GM18505 (cell line): Measurements from ENCODE around the gene GFPT2.

ENCODE experiments used
- ATAC-seq: cut with Tn5 transposase; IDR thresholded peaks from one replicate; pipeline ENCODE4 v1.9.1; 2021; ENCODE audit not compliant: unreplicated experiment
- POLR2A ChIP-seq: IDR thresholded peaks from 4 replicates; pipeline ENCODE4 v1.6.1; 2011; ENCODE audit warnings: borderline replicate concordance; ENCODE audit not compliant: insufficient read depth, insufficient read length; ENCODE audit errors: extremely low read depth

GFPT2 gene

GRCh38 chr5:180373454-180373853 is 20.3 kb upstream of the GFPT2 start:
- TF ChIP-seq POLR2A: no peak
- no peak for ATAC-seq

DNA sequence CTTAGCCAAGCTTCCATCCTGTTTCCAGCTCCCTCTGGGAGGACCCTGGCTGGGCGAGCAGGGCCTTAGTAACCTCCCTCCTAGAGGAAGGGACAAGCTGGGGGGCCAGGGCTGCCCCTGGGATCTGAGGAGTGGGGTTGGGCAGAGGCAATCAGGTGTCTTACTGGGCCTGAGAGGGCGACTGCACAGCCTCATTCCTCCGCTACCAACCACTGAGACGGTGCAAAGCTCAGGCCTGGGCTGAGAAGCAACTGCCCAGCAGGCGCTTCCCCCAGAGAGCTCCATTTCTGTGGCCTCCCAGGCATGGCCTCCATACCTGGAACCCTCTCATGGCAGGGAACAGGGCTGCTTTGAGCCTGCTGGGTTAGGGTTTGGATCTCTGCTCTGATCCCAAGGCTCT is 18.8 kb upstream of the GFPT2 start:
- no peak for TF ChIP-seq POLR2A
- ATAC-seq: no peak

DNA sequence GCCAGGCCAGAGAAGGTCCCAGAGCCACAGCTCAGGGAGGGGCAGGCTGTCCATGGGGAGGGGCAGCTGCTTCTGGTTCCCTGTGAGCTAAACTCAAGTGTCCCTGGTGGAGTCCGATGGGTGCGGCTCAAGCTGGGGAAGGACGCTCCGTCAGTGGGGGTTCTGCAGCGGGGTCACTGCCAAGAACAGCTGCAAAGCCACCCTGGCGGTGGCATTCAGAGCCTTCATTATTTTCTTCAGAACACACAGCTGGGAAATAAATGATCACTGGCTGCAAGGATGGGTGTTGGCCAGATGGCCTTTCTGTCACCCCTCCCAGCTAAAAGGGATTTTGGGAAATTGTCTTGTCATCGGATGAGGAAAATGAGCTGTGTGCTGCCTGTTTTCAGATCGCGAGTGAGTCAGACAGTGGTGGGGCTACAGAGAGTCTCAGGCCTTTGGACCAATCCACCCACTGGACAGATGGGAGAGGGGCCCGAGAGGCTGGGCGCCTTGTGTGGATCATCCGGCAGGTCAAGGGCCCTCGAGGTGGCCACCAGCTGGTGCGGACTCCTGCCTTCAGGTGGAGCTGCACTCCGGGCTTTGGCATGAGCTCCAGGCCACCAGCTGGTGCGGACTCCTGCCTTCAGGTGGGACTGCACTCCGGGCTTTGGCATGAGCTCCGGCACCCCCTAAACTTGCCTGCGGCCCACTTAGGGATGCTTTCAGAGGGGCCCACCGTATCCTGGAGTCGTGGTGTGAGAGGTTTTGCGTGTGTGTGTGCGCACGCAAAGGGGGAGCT is 17.9 kb upstream of the GFPT2 start:
- TF ChIP-seq POLR2A: no peak
- ATAC-seq: no peak

GRCh38 chr5:180367991-180368390 is 14.9 kb upstream of the GFPT2 start:
- no peak for ATAC-seq

GRCh38 chr5:180367300-180367699 is 14.2 kb upstream of the GFPT2 start:
- no peak for ATAC-seq
- TF ChIP-seq POLR2A: no peak

More at GRCh38 chr5:180367991-180368390, 14.9 kb upstream of the GFPT2 start:
- no peak for TF ChIP-seq POLR2A

DNA sequence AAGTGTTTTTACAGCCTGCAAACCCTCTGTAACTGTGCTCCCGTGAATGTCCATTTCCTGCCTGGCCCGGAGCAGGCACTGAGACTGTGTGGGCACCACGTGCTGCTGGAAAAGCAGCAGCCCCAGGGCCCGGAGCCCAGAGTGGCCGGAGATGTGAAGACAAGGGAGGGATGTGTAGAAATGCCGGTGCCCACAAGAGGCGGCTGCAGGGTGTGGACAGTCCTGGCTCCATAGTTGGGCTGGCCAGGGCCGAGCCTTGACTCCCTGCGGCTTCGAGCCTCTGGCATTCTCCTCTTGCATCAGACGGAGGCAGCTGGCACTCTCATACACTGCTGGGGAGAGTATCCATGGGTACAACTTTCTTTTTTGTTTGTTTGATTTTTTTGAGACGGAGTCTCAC is 13.2 kb upstream of the GFPT2 start:
- no peak for ATAC-seq
- TF ChIP-seq POLR2A: no peak

DNA sequence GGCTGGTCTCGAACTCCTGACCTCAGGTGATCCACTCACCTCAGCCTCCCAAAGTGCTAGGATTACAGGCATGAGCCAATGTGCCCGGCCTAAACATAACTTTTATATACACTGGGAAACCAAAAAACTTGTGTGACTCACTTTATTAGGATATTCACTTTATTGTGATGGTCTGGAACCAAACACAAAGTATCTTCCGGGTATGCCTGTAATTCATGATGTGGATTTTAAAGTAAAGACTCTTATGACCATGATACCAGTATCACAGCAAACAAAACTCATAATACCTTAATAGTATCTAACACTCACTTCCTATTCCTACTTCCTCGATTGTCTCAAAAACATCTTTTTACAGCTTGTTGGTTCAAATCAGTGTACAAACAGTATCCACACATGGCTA is 12.7 kb upstream of the GFPT2 start:
- no peak for ATAC-seq
- no peak for TF ChIP-seq POLR2A

- no peak for ATAC-seq
- no peak for TF ChIP-seq POLR2A
Observed at GRCh38 chr5:180364306-180364856, 11.2 kb upstream of the GFPT2 start.

DNA sequence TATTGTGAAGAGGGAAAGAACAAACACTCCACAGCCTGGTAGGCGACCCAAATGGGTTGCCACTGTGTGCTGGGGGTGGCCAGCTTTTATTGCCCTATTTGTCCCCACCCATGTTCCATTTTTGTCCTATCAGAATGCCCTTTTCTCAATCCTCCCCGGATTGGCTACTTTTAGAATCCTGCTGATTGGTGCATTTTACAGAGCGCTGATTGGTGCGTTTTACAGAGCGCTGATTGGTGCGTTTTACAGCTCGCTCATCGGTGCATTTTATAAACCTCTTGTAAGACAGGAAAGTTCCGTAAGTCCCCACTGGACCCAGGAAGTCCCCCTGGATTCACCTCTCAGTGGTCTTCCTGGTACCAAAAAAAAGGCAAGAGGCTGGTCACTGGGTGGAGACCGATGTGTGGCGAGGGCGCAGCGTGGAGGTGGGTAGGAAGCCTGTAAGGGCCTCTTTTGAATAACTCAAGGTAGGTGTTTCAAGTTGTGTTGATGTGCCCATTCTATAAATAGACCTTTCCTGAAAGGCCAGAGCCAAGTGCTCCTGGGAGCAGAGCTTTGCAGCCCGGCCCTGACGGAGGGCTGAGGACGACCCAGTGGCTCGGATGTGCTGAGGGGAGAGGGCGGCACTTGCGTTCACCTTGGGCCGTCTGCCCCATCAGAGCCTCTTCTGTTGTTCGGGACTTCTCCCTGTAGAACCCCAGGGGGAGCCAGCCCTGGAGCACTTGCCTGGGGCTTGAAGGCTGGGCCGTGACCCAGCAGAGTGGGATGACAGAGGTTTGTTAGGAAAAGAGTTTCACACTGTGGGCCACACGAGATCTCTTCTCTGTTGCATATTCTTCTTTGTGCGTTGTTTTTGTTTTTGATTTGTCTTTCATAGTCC is 7.2 kb upstream of the GFPT2 start:
- TF ChIP-seq POLR2A: no peak
- no peak for ATAC-seq

- no peak for ATAC-seq
- no peak for TF ChIP-seq POLR2A
Observed at GRCh38 chr5:180358694-180359093, 5.6 kb upstream of the GFPT2 start.

GRCh38 chr5:180358179-180358578 is 5.0 kb upstream of the GFPT2 start:
- TF ChIP-seq POLR2A: no peak
- ATAC-seq: no peak

GRCh38 chr5:180354966-180355365 is 1.8 kb upstream of the GFPT2 start:
- no peak for TF ChIP-seq POLR2A
- ATAC-seq: no peak

DNA sequence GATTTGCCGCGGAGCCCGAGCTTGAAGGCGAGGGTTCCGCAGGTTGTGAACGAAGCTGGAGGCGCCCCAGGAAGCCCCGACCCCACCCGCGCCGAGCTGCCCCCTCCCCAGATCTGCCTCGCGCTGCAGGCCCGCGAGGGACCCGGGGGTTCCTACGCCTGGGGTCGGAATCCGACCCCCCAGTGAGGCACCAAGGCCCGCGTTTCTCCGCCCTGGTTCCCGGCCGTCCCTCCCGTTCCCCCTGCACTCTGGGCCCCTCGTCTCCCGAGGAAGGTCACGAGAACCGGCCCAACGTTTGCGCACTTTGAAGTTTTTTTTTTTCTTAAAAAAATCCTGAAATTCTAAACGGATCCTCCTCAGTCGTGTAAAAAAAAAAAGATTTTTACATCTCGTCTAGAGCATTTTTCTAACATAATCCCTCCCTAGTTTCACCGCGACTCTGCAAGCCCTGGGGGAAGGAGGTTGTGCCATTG is 880 bp upstream of the GFPT2 start:
- TF ChIP-seq POLR2A: no peak

More for the DNA sequence above, 880 bp upstream of the GFPT2 start:
- no peak for ATAC-seq
